Measurements from ENCODE around the gene NRCAM.

NRCAM gene

GRCh38 chr7:108224387-108224786 lies 231.8 kb downstream of the NRCAM start:
- no peaks in the 10 kb centered on the region for H3K9me2 ChIP-seq (replicated peaks; ENCODE audit: insufficient read depth, low read length)
- H4K20me1 ChIP-seq (ENCODE audit: insufficient read depth, low read length), result no peaks in the 10 kb centered on the region
- no peaks in the 10 kb centered on the region for H3K4me1 ChIP-seq (ENCODE audit: low read length)
- H3K4me2 ChIP-seq (ENCODE audit: low read depth, low read length), result no peak overlapping the region
- H3F3A ChIP-seq (ENCODE audit: insufficient read depth, low read length), result no peaks in the 10 kb centered on the region
- H3K27me3 ChIP-seq (replicated peaks; ENCODE audit: insufficient read depth, low read length), result no peaks in the 10 kb centered on the region
- DNase-seq, result no peak
- no peak overlapping the region for H3K27ac ChIP-seq (ENCODE audit: low read length)
- no peaks in the 10 kb centered on the region for H3K36me3 ChIP-seq (replicated peaks; ENCODE audit: insufficient read depth, low read length)
- H3K9ac ChIP-seq (ENCODE audit: low read length), result no peak overlapping the region
- H3K79me2 ChIP-seq (ENCODE audit: low read length), result no peaks in the 10 kb centered on the region
- no peaks in the 10 kb centered on the region for H3K9me3 ChIP-seq (replicated peaks; ENCODE audit: insufficient read depth, low read length)
- H2AFZ ChIP-seq (ENCODE audit: low read length), result no peak overlapping the region
- TF ChIP-seq EZH2 (optimal IDR thresholded peaks at IDR 0.05; ENCODE audit: low read depth, low read length), result no peak
- TF ChIP-seq EZH2phosphoT487 (IDR thresholded peaks at IDR 0.05; ENCODE audit: low read length), result no peak
- no peak for TF ChIP-seq CTCF (IDR thresholded peaks at IDR 0.05; ENCODE audit: low read length)
- no peak overlapping the region for H3K4me3 ChIP-seq (ENCODE audit: low read length)

- no peaks in the 10 kb centered on the region for H3K9me2 ChIP-seq (replicated peaks; ENCODE audit: insufficient read depth, low read length)
- H4K20me1 ChIP-seq (ENCODE audit: insufficient read depth, low read length), result no peaks in the 10 kb centered on the region
- no peak overlapping the region for H3K27ac ChIP-seq (ENCODE audit: low read length)
- H3K4me2 ChIP-seq (ENCODE audit: low read depth, low read length), result no peak overlapping the region
- H3K36me3 ChIP-seq (replicated peaks; ENCODE audit: insufficient read depth, low read length), result no peaks in the 10 kb centered on the region
- no peak for DNase-seq
- H3K27me3 ChIP-seq (replicated peaks; ENCODE audit: insufficient read depth, low read length), result no peaks in the 10 kb centered on the region
- TF ChIP-seq EZH2 (optimal IDR thresholded peaks at IDR 0.05; ENCODE audit: low read depth, low read length) (no peak), EZH2phosphoT487 (IDR thresholded peaks at IDR 0.05; ENCODE audit: low read length) (no peak), CTCF (IDR thresholded peaks at IDR 0.05; ENCODE audit: low read length) (no peak)
- no peak overlapping the region for H3K9ac ChIP-seq (ENCODE audit: low read length)
- H3K4me3 ChIP-seq (ENCODE audit: low read length), result no peak overlapping the region
- H3K4me1 ChIP-seq (ENCODE audit: low read length), result no peaks in the 10 kb centered on the region
- H3F3A ChIP-seq (ENCODE audit: insufficient read depth, low read length), result no peaks in the 10 kb centered on the region
- no peaks in the 10 kb centered on the region for H3K9me3 ChIP-seq (replicated peaks; ENCODE audit: insufficient read depth, low read length)
- H3K79me2 ChIP-seq (ENCODE audit: low read length), result no peaks in the 10 kb centered on the region
- H2AFZ ChIP-seq (ENCODE audit: low read length), result no peak overlapping the region
These were observed 233.9 kb downstream of the NRCAM start for GRCh38 chr7:108222236-108222892.

GRCh38 chr7:108211382-108212201 lies 244.6 kb downstream of the NRCAM start:
- Histone ChIP-seq H3K36me3 (replicated peaks; ENCODE audit: insufficient read depth, low read length) (no peaks in the 10 kb centered on the region), H3K9me2 (replicated peaks; ENCODE audit: insufficient read depth, low read length) (no peaks in the 10 kb centered on the region), H3F3A (ENCODE audit: insufficient read depth, low read length) (peaks cover 15% of the 10 kb centered on the region), H3K4me1 (ENCODE audit: low read length) (peaks cover 23% of the 10 kb centered on the region), H3K9ac (ENCODE audit: low read length) (peak overlapping the region; percentile 3; the same call in 1 of the 2 replicates), H3K4me3 (ENCODE audit: low read length) (no peak overlapping the region), H3K27me3 (replicated peaks; ENCODE audit: insufficient read depth, low read length) (no peaks in the 10 kb centered on the region), H2AFZ (ENCODE audit: low read length) (peak overlapping the region; percentile 20), H3K27ac (ENCODE audit: low read length) (peak overlapping the region; percentile 69; the same call in 1 of the 2 replicates), H3K9me3 (replicated peaks; ENCODE audit: insufficient read depth, low read length) (no peaks in the 10 kb centered on the region), H4K20me1 (ENCODE audit: insufficient read depth, low read length) (no peaks in the 10 kb centered on the region), H3K4me2 (ENCODE audit: low read depth, low read length) (peak overlapping the region; percentile 15; the same call in 1 of the 2 replicates), H3K79me2 (ENCODE audit: low read length) (no peaks in the 10 kb centered on the region)
- TF ChIP-seq EZH2phosphoT487 (IDR thresholded peaks at IDR 0.05; ENCODE audit: low read length) (no peak), EZH2 (optimal IDR thresholded peaks at IDR 0.05; ENCODE audit: low read depth, low read length) (no peak), CTCF (IDR thresholded peaks at IDR 0.05; ENCODE audit: low read length) (no peak)
- peak; percentile 97 for DNase-seq

Data from MM.1S (cell line).